CD4-positive, alpha-beta T cell treated with Interleukin-1 beta for 1 hour (primary cell): ENCODE data around the gene SMG6.
A peak's percentile ranks its signal among the peaks of the same experiment; 100 is the strongest.

Experiments
- DNase-seq, 2 donors: peaks; one replicate each; pipeline ENCODE4 v3.0.0-alpha.2; 2020 to 2022

Gene SMG6

DNA sequence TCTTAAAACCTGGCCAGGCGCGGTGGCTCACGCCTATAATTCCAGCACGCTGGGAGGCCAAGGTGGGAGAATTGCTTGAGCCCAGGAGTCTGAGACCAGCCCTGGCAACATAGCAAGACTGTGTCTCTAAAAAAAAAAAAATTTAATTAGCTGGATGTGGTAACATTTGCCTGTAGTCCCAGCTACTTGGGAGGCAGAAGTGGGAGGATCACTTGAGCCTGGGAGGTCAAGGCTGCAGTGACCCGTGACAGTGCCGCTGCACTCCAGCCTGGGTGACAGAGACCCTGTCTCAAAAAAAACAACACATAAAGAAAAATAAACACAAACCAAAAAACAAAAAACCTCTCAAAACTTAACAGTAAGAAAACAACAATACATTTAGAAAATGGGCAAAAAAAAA lies 106.3 kb downstream of the SMG6 start:
- no peak for DNase-seq

DNA sequence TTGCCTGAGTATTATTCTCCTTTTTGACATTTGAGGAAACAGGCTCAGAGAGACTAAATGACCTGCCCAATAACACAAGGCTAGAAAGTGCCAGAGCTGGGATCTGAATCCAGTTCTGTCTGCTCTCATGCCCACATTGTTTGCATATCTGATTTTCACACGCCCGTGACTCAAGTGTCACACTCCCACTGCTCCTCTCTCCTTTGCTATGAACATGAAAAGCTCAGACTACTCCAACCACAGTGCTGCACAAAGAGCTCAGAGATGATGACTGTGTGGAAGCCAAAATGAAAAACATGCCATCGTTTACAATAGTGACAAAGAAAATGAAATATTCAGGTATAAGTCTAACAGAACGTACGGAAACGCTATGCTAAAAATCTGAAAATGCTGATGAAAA lies 107.9 kb downstream of the SMG6 start:
- DNase-seq = no peak

DNA sequence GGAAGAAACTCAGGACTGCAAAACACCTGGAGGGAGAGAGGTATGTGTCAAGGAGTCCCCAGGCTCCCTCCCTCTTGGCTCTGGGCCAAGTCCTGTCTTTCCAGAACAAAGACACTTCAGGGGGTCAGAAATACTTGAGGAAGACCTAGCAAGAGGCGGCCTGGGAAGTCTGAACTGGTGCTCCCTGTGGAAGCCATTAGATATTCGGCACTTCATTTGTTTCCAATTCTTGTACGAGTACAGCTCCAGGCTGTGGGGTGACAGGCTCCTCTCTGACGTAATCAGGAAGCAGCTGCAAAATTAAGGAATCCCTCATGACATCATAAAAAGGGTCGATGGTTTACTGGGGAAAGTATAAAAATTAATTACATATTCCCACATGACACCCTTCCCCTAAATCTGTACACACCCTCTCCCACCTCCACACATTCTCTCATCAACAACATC lies 108.7 kb downstream of the SMG6 start:
- no peak for DNase-seq

DNA sequence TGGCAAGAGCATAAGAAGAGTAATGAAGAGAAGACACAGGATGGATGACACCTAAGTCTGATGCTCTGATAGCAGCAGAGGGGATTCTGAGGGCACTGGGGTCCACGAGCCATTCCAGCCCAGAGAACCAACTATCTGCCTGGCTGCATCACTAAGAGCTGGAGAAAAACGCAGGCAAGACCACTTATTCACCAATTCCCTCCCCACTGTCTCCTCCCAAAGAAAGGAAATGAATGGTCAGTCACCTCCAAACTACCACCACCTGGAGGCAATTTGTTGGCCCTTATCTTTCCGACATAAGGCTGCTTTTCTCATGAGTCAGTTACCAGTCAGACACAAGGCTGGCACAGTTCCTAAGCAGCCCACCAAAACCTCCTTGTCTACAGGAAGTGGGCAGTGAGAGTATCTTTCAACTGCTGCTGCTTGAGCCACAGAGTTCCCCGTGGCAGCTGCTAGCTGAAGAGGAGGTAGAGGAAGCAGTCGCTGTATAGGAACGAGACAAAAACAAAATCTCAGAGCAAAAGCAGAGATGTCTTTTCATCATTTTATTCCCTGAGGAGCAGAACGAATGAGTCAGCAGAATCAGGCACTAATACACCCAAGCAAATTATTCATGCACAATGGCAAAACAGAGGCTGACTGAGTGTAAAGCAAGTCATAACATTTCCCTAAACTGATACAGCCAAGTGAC lies 111.1 kb downstream of the SMG6 start:
- peak; percentile 47 to 51 for DNase-seq

DNA sequence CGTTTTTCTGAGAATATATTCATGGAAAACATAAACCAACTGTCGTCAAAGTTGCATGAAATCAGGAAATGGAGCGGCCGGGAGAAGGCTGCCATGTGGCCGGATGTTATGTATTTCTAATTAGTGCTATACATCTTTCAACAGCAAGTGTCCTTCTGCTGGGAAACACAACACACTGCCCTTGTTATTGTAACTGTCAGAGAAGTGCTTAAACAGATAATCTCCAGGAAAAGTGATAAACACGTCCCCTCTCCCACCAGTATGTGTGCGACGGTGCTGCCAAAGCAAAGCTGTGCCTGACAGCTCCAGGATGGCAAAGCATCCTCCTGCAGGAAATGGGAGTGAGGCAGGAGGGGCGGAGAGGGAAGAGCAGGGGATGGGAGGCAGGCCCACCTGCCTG lies 111.8 kb downstream of the SMG6 start:
- no peak for DNase-seq

DNA sequence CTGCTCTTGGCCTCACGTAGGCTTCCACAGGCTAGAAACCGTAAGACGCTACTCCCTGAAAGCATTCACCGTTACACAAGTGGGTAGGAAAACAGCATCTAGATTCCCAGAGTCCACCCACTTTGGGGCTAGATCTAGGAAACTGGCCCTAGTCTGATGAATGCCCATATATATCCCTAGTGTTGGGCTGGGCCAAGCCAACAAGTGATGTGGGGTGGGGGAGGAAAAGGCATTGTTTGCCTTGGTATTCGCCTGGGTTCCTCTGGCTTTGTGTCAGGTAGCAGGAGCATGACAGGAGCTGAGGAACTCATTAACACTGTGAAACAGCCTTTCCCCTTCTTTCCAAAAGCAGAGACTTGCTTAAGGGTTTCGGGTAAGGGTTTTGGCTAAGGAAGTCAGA lies 112.4 kb downstream of the SMG6 start:
- DNase-seq = no peak

DNA sequence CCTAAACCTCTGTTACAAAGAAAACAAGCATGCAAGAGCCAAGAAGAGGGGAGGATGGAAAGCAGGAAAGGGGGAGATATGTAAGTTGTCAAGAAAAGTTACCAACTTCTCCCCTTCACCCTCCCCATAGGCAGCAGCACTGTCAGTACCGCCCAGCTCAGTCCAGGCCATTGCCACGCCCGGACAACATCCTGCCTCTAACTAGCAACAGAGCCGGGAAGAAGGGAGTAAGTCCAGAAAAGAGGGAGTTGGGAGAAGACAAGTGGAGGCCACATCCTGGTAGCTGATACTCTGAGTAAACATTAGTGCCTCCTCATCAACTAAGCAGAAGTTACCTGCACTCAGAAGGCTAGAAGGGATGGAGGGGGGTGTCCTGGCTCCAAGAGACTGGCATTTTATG lies 113.6 kb downstream of the SMG6 start:
- DNase-seq = no peak

DNA sequence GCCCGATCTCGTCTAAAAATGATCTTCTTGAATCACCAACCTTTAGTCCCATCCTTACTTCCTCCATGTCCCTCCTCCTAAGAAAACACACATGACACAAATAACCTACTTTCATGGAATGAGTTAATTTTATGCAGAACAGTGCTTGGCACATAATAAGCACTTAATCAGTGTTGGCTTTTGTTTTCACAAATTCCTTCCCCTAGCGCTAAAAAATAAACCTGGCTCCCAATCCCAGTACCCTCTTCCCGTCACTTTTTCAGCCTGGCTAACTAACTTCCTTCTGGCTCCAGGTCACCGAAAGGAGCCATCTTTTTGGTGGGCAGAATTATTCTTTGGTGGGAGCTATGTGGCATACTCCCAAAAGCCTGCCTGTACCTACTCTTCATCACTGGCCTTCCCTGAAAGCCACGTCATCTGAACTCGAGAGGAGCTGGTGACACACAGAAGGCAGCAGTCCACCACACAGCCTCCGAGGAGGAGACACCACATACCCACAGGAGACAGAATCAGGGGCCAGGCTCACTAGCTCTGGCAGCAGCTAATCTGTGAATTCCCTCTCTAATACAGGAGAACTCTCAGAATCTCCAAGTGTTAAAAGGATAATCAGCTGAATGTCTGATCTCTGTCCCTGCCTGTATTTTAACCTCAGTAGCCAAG lies 114.5 kb downstream of the SMG6 start:
- DNase-seq = no peak

DNA sequence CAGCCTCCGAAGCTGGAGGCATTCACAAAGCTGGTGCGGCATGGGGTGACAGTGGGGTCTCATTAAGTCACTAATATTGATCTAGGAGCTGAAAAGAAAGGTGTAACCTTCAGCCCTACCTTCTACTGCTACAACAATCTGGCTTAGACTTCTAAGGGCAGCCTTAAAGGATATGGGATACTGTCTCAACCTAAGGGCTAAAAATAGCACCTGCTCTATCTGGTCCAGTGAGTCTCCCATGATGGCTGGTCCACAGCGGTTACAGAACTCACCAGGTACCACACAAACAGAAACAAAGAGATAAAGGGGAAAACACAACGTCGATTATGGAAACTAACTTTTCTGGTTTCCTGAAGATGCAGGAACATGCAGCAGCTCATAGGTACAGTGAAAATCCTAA lies 115.8 kb downstream of the SMG6 start:
- DNase-seq = no peak

DNA sequence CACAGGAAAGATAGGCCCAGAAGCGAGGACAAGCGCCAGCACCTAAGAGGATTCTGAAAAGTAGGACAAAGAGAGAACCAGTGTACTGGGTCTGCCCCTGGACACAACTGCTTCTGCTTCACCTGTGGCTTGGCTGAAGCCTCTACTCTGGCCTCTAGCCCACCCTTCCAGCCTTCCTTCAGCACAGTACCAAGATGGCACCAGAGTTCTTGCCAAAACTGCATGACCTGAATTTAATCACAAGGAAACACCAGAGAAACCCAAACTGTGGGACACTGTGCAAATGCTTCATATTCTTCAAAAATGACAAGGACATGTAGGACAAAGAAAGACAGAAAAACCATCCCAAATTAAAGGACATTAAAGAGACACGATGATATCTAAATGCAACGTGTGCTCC lies 116.6 kb downstream of the SMG6 start:
- DNase-seq = no peak

DNA sequence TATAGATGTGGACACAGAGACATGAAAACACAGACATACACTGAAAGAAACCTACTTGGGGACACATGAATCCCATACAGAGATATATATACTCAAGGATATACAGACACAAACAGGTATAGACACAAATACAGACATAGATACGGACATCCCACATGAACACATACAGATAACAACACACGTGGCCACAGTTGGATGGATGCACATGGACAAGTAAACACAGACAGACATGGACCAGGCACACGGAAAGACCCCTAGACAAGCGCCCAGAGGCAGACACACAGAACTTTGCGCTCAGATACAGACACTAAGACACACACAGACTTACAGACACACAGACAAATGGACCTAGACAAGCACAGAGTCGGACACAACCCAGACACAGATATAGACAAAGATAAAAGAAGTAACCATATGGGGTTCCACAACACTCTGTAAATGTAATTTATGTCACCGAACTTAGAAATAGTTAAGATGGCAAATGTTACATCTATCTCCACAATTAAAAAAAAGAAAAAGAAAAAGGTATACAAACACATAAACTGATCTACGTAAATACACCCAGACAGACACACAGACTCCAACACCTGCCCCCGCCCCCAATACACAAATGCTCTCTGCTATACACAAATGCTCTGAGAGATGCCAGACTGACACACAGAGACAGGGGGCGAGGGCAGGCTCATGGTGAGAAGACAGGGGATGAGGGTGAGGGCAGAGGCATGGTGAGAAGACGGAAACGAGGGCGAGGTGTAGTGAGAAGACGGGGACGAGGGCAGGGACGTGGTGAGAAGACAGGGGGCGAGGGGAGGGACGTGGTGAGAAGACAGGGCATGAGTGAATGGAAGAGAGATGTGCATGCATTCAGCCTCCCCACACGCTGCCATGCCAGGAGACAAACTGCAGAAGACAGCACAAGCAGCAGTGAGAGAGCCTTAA lies 118.3 kb downstream of the SMG6 start:
- peak in 1 of 2 donors; percentile 2 for DNase-seq

DNA sequence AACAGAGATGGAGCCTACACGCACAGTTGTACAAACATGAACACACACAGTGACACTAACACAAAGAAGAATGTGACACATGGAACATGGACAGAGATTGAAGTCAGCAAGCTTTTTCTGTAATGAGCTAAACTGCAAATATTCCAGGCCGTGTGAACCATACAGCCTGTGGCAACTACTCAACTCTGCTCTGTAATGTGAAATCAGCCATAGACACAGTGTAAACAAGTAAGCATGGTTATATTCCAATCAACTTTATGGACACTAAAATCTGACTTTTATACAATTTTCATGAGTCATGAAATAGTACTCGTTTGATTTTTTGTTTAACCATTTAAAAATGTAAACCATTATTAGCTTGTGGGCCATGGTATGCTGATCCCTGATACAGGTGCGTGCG lies 120.2 kb downstream of the SMG6 start:
- no peak for DNase-seq

DNA sequence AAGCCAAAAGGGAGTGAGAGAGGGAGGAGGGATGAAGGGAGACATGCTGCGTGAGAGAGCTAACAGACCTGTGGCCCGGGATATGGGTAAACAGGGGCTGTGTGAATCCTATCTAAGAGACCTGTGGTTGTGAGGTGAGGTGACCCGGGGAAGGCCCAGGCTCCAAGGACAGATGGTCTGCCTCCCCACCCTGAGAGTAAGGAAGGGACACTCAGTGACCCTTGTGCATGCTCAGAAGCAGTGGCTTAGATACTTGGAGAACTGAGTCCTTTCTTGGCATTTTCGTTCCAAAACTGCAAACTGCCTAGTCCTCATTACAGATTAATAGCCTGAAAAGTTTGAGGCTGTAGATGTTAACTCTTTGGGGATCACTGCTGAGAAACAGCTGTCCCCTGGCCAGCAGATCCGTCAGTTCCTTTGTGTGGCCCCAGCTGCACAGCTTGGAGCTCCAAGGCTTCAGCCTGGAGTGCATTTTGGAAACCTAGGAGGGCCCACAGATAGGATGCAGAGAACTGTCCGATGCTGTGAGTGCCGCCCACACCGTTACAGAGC lies 121.6 kb downstream of the SMG6 start:
- DNase-seq = no peak

DNA sequence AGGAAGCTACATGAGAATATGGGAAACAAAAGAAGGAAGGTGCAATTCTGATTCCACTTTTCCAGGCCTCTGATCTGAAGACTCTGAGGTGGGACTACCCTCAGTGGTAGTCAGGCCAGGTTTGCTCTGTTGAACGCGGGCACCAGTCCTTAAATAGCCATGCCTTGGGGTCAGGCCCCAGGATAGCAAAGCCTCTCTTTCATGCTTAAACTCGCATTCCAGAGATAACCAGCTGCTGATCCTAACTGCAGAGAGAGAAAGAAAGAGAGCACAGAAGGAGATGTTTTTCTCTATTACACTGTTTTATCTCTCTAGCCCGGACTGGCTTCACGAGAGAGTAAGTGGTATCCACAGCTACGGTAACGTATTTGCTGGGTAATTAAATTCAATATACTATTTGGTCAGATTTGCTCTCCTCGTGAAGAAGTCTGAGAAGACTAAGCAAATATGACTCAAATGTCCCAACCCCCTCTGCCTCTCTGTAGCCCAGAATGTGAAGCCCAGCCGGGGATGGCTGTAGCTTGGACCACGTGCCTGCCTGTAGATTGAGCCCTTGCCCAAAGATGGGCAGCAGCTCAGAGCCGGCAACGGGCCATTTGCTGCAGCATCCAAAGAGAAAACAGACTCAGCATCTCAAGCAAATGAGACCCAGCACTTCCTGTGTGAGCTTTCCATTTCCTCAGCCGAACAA lies 122.2 kb downstream of the SMG6 start:
- no peak for DNase-seq

DNA sequence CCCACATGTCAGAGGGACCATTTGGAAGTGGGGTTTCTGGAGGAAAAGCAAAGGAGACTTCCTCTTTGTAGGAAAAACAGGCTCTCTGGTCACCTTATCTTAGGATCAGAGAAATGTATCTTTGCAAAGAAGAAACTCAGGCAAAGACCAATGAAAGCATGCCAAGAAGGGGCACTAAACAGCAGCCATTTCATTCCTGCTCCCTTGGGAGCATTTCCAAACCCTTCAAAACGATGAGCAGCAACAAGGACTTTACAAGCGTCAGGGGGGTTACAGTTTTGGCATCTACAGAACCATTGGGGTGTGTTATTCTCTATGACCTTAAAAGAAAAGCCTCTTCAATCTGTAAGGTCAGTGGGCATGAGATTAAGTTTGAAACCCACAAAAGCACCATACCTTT lies 122.8 kb downstream of the SMG6 start:
- DNase-seq = no peak

DNA sequence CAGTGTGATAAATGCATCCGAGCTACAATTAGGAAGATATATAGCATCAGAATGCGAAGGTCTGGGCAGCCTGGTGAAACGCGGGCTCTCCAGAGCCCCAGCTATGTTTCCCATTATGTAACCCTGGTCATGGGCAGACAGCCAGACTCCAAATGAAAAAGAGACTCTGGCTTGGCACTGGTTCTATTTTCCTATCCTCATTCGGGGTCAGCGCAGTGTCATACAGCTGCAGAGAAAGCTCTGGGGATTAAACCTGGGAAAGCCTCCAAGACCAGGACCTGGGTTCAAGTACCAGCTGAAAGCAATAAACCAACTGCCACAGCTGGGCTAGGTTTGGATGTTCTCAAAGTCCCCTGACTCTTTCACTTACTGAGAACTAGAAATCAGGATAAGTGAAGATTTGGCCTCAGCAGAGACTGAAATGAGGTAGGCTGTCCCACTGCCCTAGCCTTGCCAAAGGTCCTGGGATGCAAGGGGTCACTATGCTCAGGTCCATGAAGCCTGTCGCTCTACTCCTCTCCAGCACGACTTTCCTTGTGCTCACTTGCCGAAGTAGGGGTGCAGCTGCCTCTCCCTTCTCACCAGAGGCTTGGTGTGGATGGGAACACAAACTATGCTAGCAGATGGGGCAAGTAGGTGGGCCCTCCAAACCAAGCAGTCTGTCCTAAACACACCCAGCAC lies 123.8 kb downstream of the SMG6 start:
- DNase-seq = no peak

DNA sequence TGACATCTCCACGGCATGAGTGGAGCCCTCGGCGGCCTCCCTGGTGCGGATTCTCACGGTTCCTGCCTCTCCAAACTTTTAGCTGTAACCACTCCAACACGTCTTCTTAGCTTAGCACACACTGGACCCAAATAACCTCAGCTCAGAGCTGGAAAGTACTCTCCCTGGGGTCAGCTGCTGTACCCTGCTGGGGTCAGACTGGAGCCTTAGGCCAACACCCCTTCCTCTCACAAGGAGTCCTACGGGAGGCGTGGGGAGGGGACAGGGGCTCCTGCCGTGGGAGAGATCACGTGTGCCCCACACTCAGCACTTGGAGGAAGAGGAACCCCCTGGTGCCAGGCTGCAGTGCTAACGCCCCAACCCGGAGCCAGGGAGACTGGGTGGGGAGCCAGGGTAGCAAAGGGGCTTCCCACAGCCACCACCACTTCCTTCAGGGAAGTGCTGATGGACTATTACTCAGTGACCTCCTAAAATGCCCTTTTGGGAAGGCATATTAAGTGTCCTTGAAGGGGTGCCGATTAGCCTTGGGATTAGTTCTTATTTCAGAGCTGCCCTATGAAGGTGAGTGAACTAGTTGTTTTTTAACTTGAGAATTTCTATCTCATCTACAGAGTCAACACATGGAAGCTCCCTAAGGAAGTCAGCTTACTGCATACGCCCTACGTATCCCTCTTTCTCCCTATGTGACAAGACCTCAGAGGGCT lies 124.6 kb downstream of the SMG6 start:
- peak in 1 of 2 donors; percentile 3 for DNase-seq

DNA sequence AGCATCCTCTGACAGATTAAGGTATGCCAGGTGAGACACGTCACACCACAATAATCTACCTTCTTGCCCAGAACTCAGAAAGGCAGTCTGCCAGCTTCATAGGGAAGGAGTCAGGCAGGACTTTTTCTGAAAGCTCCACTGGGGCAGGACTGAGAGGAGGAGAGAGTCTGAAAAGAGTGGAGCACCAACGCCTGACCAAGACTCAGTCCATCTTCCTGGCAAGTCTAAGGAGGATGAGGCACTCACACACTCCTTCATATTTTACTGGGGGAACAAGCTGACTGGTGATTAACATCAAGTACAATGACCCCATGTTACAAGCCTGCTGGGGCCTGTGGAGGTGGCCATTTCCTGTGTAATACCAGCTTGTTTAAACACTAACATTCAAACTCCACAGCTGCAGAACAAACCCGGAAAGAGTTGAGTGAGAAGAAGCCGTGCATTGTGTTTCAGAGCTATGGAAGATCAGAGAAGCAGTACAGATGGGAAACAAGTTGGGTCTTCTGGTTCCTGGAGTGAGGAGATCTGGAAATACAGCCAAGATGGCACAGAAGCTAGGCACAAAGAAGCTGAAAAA lies 126.3 kb downstream of the SMG6 start:
- no peak for DNase-seq

DNA sequence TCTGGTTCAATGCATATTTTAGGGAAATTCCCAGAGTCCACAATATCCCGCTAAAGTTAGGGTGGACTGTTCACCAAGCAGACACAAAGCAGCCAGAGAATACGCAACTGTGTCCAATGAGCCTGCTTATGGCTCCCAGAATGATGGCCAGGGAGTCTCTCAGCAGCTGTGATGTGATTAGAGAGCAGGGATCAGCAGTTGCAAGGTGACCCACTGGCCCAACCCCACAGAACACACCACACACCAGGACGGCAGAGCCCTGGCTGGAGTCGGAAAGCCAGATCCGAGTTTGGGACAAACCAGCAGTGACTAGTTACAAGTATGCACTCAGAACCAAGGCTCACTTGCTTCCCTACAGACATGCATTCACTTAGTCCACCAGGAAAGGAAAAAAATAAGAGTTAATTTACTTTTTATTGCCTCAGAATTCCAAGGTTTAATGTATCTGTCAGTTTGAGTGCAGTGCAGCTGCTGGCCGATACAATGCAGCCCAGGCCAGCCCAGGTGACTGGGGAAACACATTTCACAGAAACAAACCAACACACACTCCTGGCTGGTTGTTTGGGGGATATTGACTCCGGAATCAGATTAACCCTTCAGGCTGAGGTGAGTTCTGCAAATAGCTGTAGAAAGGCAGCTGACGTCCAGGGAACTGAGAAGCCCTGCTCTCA lies 127.0 kb downstream of the SMG6 start:
- no peak for DNase-seq

DNA sequence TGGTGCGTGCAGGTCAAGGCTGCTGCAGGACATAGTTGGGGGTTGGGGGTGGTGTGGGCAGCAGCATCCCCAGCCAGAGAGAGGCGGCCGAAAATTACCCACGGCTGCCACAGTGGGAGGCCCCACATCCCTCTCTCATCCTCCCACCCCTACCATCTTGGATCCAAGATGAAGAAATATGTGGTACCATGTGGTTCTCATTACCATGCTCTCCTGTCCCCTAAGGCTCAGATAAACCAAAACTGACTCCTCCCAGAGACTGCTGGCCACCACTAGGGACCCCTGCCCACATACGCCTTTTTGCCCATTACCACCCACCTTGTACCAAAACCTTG lies 128.3 kb downstream of the SMG6 start:
- DNase-seq = no peak
